ENCODE data around the gene REPS2. TPM values are rescaled to one million over a fixed set of nuclear protein-coding genes. Genes with fewer than 3 reads are reported as not detected.

The REPS2 gene
- total RNA-seq, 1 experiment from 2014 or later, result 4.5 TPM

DNA sequence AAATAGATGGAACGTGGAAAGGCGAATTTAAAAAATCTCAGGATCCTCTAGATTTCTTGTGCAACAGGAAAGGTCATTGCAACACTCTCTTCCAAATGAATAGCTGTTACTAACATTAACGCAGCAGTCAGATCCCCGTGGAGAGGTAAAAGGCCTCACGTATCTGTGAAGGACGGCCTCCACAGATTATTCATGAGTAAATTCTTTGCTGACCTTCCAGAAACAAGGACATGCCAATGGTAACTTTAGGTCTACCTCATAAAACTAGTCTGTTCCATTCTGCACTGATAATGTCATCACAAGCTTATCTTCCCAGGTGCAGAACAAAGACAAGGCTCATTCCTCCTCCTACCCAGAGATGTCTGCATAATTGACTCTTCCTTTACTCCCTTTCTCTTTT, 16.1 kb upstream of the REPS2 start:
- in situ Hi-C loops (cut with HindIII; ENCODE audit: low pct_unique_long_range_greater_than_20kb, low sequenced_read_pairs), result no loop called here
- no peaks in the 10 kb centered on the region for H3K27me3 ChIP-seq (ENCODE audit: control insufficient read depth, insufficient read depth, low read length)
- ATAC-seq (no peak), DNase-seq (ENCODE audit: low read depth, low spot score) (no peak)
- H3K9me3 ChIP-seq (ENCODE audit: control insufficient read depth, insufficient read depth, low read depth, low read length), result no peaks in the 10 kb centered on the region
- ChIA-PET CTCF (no interaction called here), POLR2A (no interaction called here)
- no peaks in the 10 kb centered on the region for H3K4me1 ChIP-seq (ENCODE audit: control insufficient read depth, insufficient read depth, low read length)
- intact Hi-C loops (cut with micrococcal nuclease; ENCODE audit: unreplicated experiment), result no loop called here
- H3K4me3 ChIP-seq (ENCODE audit: low read depth in 2 of 2, low read length in 2 of 2), result no peak overlapping the region
- TF ChIP-seq, protein P1, sequence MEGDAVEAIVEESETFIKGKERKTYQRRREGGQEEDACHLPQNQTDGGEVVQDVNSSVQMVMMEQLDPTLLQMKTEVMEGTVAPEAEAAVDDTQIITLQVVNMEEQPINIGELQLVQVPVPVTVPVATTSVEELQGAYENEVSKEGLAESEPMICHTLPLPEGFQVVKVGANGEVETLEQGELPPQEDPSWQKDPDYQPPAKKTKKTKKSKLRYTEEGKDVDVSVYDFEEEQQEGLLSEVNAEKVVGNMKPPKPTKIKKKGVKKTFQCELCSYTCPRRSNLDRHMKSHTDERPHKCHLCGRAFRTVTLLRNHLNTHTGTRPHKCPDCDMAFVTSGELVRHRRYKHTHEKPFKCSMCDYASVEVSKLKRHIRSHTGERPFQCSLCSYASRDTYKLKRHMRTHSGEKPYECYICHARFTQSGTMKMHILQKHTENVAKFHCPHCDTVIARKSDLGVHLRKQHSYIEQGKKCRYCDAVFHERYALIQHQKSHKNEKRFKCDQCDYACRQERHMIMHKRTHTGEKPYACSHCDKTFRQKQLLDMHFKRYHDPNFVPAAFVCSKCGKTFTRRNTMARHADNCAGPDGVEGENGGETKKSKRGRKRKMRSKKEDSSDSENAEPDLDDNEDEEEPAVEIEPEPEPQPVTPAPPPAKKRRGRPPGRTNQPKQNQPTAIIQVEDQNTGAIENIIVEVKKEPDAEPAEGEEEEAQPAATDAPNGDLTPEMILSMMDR (IDR thresholded peaks at IDR 0.05), result no peak
- TF ChIP-seq SIN3A (IDR thresholded peaks at IDR 0.05; ENCODE audit: borderline replicate concordance, insufficient read depth, low read depth, low read length) (no peak), POLR2AphosphoS5 (IDR thresholded peaks at IDR 0.05; ENCODE audit: low read depth, low read length) (no peak), TCF7L2 (IDR thresholded peaks at IDR 0.05; ENCODE audit: low read depth, low read length) (no peak)
- TF ChIP-seq, protein P2, sequence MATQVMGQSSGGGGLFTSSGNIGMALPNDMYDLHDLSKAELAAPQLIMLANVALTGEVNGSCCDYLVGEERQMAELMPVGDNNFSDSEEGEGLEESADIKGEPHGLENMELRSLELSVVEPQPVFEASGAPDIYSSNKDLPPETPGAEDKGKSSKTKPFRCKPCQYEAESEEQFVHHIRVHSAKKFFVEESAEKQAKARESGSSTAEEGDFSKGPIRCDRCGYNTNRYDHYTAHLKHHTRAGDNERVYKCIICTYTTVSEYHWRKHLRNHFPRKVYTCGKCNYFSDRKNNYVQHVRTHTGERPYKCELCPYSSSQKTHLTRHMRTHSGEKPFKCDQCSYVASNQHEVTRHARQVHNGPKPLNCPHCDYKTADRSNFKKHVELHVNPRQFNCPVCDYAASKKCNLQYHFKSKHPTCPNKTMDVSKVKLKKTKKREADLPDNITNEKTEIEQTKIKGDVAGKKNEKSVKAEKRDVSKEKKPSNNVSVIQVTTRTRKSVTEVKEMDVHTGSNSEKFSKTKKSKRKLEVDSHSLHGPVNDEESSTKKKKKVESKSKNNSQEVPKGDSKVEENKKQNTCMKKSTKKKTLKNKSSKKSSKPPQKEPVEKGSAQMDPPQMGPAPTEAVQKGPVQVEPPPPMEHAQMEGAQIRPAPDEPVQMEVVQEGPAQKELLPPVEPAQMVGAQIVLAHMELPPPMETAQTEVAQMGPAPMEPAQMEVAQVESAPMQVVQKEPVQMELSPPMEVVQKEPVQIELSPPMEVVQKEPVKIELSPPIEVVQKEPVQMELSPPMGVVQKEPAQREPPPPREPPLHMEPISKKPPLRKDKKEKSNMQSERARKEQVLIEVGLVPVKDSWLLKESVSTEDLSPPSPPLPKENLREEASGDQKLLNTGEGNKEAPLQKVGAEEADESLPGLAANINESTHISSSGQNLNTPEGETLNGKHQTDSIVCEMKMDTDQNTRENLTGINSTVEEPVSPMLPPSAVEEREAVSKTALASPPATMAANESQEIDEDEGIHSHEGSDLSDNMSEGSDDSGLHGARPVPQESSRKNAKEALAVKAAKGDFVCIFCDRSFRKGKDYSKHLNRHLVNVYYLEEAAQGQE (IDR thresholded peaks at IDR 0.05; ENCODE audit: insufficient read depth in 1 of 2, low read depth in 2 of 2, low read length in 1 of 2), result no peak
- BruUV-seq (replicated peaks), result no TSS peak
- no peaks in the 10 kb centered on the region for H3K36me3 ChIP-seq (ENCODE audit: control insufficient read depth, insufficient read depth, low read length)
- H3K27ac ChIP-seq (ENCODE audit: low read length), result no peak overlapping the region

DNA sequence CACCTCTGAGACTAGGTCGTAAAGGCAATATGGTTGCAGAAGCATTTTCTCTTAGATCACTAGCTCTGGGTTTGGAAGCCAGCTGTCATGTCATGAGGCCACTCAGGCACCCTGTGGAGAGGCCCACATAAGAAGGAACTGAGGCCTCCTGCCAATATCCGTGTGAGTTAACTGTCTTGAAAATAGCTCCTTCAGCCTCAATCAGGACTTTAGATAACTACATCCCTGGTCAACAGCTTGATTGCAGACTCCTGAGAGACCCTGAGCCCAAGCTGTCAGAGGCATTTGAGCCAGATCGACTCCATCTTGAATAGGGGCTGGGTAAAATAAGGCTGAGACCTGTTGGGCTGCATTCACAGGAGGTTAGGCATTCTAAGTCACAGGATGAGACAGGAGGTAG, 15.1 kb upstream of the REPS2 start:
- intact Hi-C loops (cut with micrococcal nuclease; ENCODE audit: unreplicated experiment), result no loop called here

DNA sequence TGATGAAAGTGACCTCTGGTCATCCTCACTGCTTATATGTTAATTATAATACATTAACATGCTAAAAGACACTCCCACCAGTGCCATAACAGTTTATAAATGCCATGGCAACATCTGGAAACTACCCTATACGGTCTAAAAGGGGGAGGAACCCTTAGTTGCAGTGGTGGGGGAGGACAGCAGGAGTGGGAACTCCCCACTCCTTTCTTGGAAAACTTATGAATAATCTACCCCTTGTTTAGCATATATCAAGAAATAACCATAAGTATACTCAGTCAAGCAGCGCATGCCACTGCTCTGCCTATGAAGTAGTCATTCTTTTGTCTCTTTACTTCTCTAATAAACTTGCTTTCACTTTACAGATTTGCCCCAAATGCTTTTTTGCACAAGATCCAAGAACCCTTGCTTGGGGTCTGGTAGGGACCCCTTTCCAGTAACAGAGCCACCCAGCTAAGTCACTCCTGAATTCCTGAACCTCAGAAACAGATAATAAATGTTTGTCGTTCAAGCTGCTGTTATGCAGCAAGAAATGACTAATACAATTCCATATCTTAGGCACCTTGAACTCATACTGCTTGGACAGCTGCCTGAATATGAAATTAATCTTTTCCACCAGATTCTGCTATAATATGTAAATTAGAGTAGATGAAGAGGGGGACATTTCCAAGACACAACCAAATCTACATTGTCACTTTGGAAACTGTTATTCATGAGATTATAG, 14.4 kb upstream of the REPS2 start:
- Histone ChIP-seq H3K9me3 (ENCODE audit: control insufficient read depth, insufficient read depth, low read depth, low read length) (no peaks in the 10 kb centered on the region), H3K4me3 (ENCODE audit: low read depth in 2 of 2, low read length in 2 of 2) (no peak overlapping the region), H3K27me3 (ENCODE audit: control insufficient read depth, insufficient read depth, low read length) (no peaks in the 10 kb centered on the region), H3K27ac (ENCODE audit: low read length) (no peak overlapping the region), H3K36me3 (ENCODE audit: control insufficient read depth, insufficient read depth, low read length) (no peaks in the 10 kb centered on the region), H3K4me1 (ENCODE audit: control insufficient read depth, insufficient read depth, low read length) (no peaks in the 10 kb centered on the region)
- no TSS peak for BruUV-seq (replicated peaks)
- in situ Hi-C loops (cut with HindIII; ENCODE audit: low pct_unique_long_range_greater_than_20kb, low sequenced_read_pairs), result no loop called here
- ATAC-seq (no peak), DNase-seq (ENCODE audit: low read depth, low spot score) (no peak)
- CTCF ChIA-PET, result no interaction called here
- TF ChIP-seq, protein P1 (IDR thresholded peaks at IDR 0.05), result no peak
- TF ChIP-seq, protein P2 (IDR thresholded peaks at IDR 0.05; ENCODE audit: insufficient read depth in 1 of 2, low read depth in 2 of 2, low read length in 1 of 2), result no peak
- TF ChIP-seq TCF7L2 (IDR thresholded peaks at IDR 0.05; ENCODE audit: low read depth, low read length) (no peak), POLR2AphosphoS5 (IDR thresholded peaks at IDR 0.05; ENCODE audit: low read depth, low read length) (no peak), SIN3A (IDR thresholded peaks at IDR 0.05; ENCODE audit: borderline replicate concordance, insufficient read depth, low read depth, low read length) (no peak)
- POLR2A ChIA-PET, result no interaction called here
- intact Hi-C loops (cut with micrococcal nuclease; ENCODE audit: unreplicated experiment), result no loop called here

More for the DNA sequence above, 15.1 kb upstream of the REPS2 start:
- no peaks in the 10 kb centered on the region for H3K36me3 ChIP-seq (ENCODE audit: control insufficient read depth, insufficient read depth, low read length)
- ATAC-seq (no peak), DNase-seq (ENCODE audit: low read depth, low spot score) (no peak)
- H3K4me1 ChIP-seq (ENCODE audit: control insufficient read depth, insufficient read depth, low read length), result no peaks in the 10 kb centered on the region
- no peaks in the 10 kb centered on the region for H3K9me3 ChIP-seq (ENCODE audit: control insufficient read depth, insufficient read depth, low read depth, low read length)
- ChIA-PET POLR2A (no interaction called here), CTCF (no interaction called here)
- no peaks in the 10 kb centered on the region for H3K27me3 ChIP-seq (ENCODE audit: control insufficient read depth, insufficient read depth, low read length)
- TF ChIP-seq SIN3A (IDR thresholded peaks at IDR 0.05; ENCODE audit: borderline replicate concordance, insufficient read depth, low read depth, low read length), result no peak
- H3K4me3 ChIP-seq (ENCODE audit: low read depth in 2 of 2, low read length in 2 of 2), result no peak overlapping the region
- H3K27ac ChIP-seq (ENCODE audit: low read length), result no peak overlapping the region
- in situ Hi-C loops (cut with HindIII; ENCODE audit: low pct_unique_long_range_greater_than_20kb, low sequenced_read_pairs), result no loop called here
- no TSS peak for BruUV-seq (replicated peaks)

All from Panc1 (cell line).